GM18519 (cell line): ENCODE data around the gene CRIP2.

Source experiments
- ATAC-seq: cut with Tn5 transposase; IDR thresholded peaks from one replicate; pipeline ENCODE4 v1.9.1; 2021; ENCODE audit warnings: mild to moderate bottlenecking, moderate library complexity; ENCODE audit not compliant: unreplicated experiment, low FRiP score

CRIP2 gene

GRCh38 chr14:105475269-105476096 lies 862 bp downstream of the CRIP2 start:
- ATAC-seq, result no peak

DNA sequence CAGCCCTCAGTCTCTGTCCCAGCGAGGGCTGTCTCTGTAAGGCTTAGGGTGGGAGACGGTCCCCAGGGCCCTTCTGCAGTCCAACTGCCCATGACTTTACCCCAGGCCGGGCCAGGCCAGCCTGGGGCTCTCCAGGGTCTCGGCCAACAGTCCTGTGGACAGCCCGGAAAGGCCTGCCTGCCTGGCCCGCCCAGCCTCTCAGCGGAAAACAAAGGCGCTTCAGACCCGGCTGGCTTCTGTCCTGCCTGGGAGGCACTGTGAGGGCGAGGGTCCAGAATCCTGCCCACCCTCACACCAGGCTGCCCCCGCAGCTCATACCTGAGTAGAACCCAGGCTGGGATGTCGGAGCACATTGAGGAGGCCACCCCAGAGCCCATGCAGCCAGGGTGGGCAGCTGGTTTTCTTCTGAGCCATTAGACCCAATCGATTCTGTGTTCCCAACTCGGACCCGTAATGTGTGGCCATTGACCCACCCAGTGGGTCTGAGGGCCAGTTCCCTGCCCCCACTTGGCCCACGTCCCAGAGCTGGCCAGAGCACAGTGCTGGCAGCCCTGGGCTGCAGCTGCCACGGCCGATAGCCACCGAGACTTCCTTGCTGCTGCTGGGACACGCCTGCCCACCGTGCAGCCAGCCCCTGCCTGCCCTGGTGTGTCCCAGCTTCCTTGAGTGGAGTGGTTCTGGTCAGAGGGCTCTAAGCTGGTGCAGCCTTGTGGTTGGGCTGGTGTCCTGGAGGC lies 1.6 kb downstream of the CRIP2 start:
- no peak for ATAC-seq

DNA sequence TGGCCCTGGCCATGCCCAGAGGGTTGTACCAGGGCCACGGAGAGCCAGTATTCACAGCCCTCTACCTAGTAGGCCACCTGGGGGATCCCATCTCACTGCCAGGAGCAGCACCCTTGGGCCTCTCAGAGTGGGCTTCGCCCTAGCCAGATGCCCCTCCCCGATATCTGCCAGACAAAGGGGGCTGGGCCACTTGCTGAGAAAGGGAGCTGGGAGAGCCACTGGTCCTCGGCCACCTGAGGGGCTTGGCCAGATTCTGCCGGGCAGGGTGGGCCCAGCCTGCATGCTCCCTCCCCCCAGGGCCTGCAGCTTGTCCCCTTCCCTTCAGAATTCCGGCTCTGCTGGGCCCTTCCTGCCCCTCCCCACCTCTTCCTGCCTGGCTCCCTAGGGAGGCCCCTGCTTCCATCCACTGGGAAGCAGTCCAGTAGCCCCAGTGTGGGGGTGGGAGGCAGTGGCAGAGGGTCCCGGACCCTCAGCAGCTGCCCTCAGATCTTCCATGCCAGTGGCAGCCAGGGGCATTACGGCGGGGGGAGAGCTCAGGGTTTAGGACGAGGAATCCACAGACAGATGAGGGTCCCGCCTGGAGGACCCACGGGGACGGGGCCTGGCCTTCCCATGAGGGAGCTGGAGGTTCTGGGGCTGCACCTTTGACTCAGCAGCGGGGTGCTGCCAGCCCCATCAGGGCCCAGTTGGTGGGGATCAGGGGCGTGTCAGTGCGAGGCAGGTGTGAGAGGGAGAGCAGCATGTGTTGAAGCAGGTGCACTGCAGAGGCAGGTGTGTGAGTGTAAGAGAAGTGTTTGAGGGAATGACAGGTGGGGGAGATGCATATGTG lies 2.4 kb downstream of the CRIP2 start:
- no peak for ATAC-seq

DNA sequence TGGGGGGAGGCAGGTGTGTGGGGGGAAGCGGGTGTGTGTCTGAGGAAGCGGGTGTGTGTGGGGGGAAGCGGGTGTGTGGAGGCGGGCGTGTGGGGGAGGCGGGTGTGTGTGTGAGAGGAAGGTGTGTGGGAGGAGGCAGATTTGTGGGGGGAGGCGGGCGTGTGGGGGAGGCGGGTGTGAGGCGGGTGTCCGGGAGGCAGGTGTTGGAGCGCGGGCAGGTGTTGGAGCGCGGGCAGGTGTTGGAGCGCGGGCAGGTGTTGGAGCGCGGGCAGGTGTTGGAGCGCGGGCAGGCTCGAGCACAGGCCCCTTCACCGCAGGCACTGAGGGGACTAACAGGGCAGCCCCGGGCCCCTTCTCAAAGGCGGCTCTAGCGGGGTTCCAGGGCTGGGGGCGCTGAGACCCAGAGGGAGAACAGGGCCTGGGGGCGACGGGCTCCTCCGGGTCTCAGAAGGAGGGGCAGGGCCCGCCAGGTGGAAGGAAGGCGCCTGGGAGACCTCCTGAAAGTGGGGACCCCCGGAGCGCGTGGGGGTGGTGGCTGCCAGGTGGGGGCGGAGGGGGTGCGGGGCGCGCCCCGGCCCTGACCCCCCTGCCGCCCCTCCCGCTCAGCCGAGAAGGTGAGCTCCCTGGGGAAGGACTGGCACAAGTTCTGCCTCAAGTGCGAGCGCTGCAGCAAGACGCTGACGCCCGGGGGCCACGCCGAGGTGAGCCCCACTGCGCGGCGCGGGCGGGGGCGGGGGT lies 3.2 kb downstream of the CRIP2 start:
- ATAC-seq, result no peak

DNA sequence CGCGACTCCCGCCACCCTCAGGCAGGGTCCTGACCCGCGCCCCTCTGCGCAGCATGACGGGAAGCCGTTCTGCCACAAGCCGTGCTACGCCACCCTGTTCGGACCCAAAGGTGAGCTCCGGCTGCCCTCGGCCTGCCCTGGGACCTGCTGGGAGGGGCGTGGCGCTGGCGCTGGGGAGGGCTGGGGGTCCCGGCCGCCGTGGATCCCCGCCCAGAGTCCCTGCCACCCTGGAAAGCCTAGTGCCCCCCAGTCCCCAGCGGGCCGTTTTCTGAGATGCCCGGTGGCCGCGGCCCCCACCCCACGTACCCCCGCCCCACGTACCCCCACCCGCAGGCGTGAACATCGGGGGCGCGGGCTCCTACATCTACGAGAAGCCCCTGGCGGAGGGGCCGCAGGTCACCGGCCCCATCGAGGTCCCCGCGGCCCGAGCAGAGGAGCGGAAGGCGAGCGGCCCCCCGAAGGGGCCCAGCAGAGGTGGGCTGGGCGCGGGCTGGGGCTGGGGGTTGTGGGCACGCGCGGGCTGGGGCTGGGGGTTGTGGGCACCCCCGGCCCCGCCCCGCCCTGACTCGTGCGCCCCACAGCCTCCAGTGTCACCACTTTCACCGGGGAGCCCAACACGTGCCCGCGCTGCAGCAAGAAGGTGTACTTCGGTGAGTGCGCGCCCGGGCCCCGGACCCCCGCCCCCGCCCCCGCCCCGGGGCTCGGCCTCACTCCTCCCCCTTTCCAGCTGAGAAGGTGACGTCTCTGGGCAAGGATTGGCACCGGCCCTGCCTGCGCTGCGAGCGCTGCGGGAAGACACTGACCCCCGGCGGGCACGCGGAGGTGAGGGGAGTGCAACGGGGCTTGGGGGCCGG lies 4.0 kb downstream of the CRIP2 start:
- ATAC-seq, result no peak

DNA sequence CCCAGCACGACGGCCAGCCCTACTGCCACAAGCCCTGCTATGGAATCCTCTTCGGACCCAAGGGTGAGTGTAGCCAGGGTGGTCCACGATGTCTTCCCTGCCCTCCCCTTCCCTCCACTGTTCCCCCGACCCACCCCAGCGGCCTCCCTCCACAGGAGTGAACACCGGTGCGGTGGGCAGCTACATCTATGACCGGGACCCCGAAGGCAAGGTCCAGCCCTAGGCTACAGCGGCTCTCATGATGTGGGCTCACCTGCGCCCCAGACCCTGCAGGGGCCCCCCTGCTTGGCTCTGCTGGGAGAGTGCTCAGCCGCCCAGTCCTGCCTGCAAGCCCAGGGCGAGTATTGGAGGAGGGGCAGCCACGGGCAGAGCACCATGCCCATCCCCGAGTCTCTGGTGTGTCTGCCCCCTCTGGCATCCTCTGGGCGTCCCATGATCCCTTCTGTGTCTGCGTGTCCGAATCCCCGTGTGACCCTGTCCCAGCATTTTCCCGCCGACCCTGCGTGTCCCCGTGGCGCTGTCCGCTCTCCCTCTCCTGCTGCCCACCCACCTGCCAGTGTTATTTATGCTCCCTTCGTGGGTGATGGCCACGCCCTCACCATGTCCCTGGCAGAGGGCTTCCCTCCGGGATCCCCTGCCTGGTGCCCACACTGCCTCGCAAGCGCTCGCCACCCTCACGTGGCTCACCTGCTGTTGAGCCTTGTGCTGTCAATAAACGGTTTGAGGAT lies 5.0 kb downstream of the CRIP2 start:
- no peak for ATAC-seq

GRCh38 chr14:105480199-105480746 lies 5.7 kb downstream of the CRIP2 start:
- ATAC-seq, result no peak

GRCh38 chr14:105480807-105481801 lies 6.5 kb downstream of the CRIP2 start:
- ATAC-seq, result no peak

- ATAC-seq, result peak; percentile 36
These were observed 7.4 kb downstream of the CRIP2 start for GRCh38 chr14:105481886-105482457.

GRCh38 chr14:105482486-105483110 lies 8.0 kb downstream of the CRIP2 start:
- ATAC-seq, result no peak

DNA sequence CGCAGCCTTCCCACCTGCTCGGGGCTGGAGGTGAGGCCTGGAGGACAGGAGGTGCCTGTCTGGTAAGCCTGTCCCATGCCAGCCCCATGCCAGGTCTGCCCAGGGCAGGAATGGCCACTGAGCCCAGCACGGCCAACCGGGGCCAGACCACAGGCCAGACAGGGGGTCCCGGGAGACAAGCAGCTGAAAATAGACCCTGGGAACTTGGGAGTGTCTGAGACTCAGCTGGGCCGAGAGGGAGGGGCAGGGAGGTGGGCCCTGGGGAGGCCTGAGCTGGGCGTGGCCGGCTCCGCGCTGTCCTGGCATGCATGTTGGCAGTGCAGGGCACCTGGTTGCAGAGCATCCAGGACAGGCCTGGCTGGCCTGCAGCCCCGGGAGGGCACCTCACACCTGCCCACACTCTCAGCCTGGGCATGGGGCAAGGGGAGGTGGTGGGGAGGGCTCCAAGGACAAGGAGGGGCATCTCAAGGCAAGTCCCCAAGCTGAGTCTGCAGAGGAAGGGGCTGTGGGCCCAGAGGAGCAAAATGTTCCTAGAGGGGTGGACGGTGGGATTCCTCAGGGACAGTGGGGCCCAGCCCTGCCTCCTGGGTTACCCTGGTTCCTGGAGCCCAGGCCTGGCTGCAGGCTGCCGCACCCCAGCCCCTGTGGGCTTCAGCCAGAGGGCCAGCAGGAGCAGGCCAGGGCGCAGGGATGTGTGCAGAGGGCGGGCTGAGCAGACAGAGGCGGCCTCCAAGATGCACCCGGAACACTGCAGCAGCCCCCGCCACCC lies 8.9 kb downstream of the CRIP2 start:
- no peak for ATAC-seq

- no peak for ATAC-seq
These were observed 9.7 kb downstream of the CRIP2 start for GRCh38 chr14:105484069-105484996.

DNA sequence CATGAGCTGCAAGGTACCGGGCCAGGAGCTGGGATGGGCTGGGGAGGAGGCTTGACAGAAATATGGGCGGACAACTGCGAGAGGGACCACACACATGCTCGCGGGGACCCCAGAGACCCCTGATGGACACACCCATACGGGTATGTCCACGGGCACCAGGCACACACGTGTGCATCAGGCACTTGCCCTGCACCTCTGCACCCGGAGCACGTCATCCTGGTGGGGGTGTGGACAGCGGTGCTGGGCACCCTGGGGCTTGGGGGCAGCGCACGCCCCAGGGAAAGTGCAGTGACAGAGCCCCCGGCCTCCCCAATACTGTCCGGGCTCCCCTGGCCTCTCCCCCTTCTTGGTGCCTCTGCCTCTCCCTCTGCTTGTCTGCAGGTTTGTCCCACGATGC lies 10.4 kb downstream of the CRIP2 start:
- no peak for ATAC-seq

DNA sequence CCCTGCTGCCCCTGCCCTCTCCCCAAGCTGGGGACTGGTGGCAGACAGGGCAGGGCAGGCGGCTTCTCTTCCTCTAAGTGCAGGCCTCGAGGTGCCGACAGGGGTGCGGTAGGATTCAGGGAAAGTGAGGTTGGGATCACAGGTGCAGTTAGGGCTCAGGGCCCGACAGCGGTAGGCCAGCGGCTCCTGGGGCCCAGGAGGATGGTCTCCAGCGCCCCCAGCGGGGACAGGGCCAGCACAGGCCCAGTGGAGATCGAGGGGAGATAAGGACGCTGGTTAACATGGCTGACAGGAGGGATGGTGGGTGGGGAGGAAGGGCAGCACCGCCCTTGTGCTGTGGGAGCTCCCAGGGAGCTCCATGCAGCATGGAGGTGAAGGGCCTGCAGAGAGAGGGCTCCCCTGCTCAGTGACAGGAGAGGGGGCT lies 11.1 kb downstream of the CRIP2 start:
- no peak for ATAC-seq
